ENCODE results near the gene GRAMD2B. TPM values are rescaled to one million over a fixed set of nuclear protein-coding genes. Genes with fewer than 3 reads are reported as not detected.

Gene GRAMD2B
- total RNA-seq, 2 experiments from 2014 or later = 7.2 to 9.4 TPM

GRCh38 chr5:126400621-126401251 is 22.5 kb upstream of the GRAMD2B start:
- Histone ChIP-seq H3K27me3 (ENCODE audit: control insufficient read depth in 1 of 2, insufficient read depth in 2 of 2, low read length in 2 of 2) (no peaks in the 10 kb centered on the region), H3K9me3 (ENCODE audit: control insufficient read depth in 1 of 2, insufficient read depth in 1 of 2, low read length in 2 of 2) (peaks cover 0 to 15% of the 10 kb centered on the region in 2 experiments), H3K4me1 (ENCODE audit: insufficient read depth, low read length) (no peaks in the 10 kb centered on the region), H3K36me3 (ENCODE audit: insufficient read depth, low read length) (no peaks in the 10 kb centered on the region), H3K4me3 (ENCODE audit: low read length) (no peak overlapping the region), H3K27ac (ENCODE audit: low read depth in 1 of 2, low read length in 2 of 2) (no peak overlapping the region)
- POLR2A ChIA-PET = no interaction called here
- Mint-ChIP-seq H3K4me3 (no peak overlapping the region), H3K36me3 (ENCODE audit: low read depth) (peaks cover 14% of the 10 kb centered on the region), H3K9me3 (peaks cover 6% of the 10 kb centered on the region), H3K4me1 (ENCODE audit: low read depth) (no peaks in the 10 kb centered on the region), H3K27me3 (no peaks in the 10 kb centered on the region), H3K27ac (no peak overlapping the region)
- intact Hi-C loops (cut with DNase I, micrococcal nuclease) = no loop called here
- TF ChIP-seq CTCF (IDR thresholded peaks at IDR 0.05) = no peak
- DNase-seq (no peak), ATAC-seq (ENCODE audit: poor library complexity) (no peak)
- CTCF ChIA-PET = no interaction called here

- peaks cover 0 to 15% of the 10 kb centered on the region in 2 experiments for H3K9me3 ChIP-seq (ENCODE audit: control insufficient read depth in 1 of 2, insufficient read depth in 1 of 2, low read length in 2 of 2)
- Mint-ChIP-seq H3K27ac (no peak overlapping the region), H3K4me3 (no peak overlapping the region), H3K9me3 (peaks cover 6% of the 10 kb centered on the region), H3K36me3 (ENCODE audit: low read depth) (peaks cover 14% of the 10 kb centered on the region), H3K27me3 (no peaks in the 10 kb centered on the region), H3K4me1 (ENCODE audit: low read depth) (no peaks in the 10 kb centered on the region)
- CTCF ChIA-PET = no interaction called here
- POLR2A ChIA-PET = no interaction called here
- no peak overlapping the region for H3K4me3 ChIP-seq (ENCODE audit: low read length)
- no peaks in the 10 kb centered on the region for H3K36me3 ChIP-seq (ENCODE audit: insufficient read depth, low read length)
- H3K27me3 ChIP-seq (ENCODE audit: control insufficient read depth in 1 of 2, insufficient read depth in 2 of 2, low read length in 2 of 2) = no peaks in the 10 kb centered on the region
- no peak for TF ChIP-seq CTCF (IDR thresholded peaks at IDR 0.05)
- no peak overlapping the region for H3K27ac ChIP-seq (ENCODE audit: low read depth in 1 of 2, low read length in 2 of 2)
- intact Hi-C loops (cut with DNase I, micrococcal nuclease) = no loop called here
- no peak for DNase-seq
- no peaks in the 10 kb centered on the region for H3K4me1 ChIP-seq (ENCODE audit: insufficient read depth, low read length)
- ATAC-seq (ENCODE audit: poor library complexity) = no peak
Measured at GRCh38 chr5:126402621-126403555, 20.3 kb upstream of the GRAMD2B start.

- no peak for ATAC-seq (ENCODE audit: poor library complexity)
- H3K27me3 ChIP-seq (ENCODE audit: control insufficient read depth in 1 of 2, insufficient read depth in 2 of 2, low read length in 2 of 2) = no peaks in the 10 kb centered on the region
- no peak overlapping the region for H3K27ac Mint-ChIP-seq
- no peaks in the 10 kb centered on the region for H3K4me1 Mint-ChIP-seq (ENCODE audit: low read depth)
- no peak for DNase-seq
- CTCF ChIA-PET = no interaction called here
- peaks cover 0 to 15% of the 10 kb centered on the region in 2 experiments for H3K9me3 ChIP-seq (ENCODE audit: control insufficient read depth in 1 of 2, insufficient read depth in 1 of 2, low read length in 2 of 2)
- no peak overlapping the region for H3K4me3 ChIP-seq (ENCODE audit: low read length)
- intact Hi-C loops (cut with DNase I, micrococcal nuclease) = no loop called here
- no peak for TF ChIP-seq CTCF (IDR thresholded peaks at IDR 0.05)
- no peaks in the 10 kb centered on the region for H3K4me1 ChIP-seq (ENCODE audit: insufficient read depth, low read length)
- no peak overlapping the region for H3K27ac ChIP-seq (ENCODE audit: low read depth in 1 of 2, low read length in 2 of 2)
- POLR2A ChIA-PET = no interaction called here
- peaks cover 4% of the 10 kb centered on the region for H3K9me3 Mint-ChIP-seq
- H3K36me3 ChIP-seq (ENCODE audit: insufficient read depth, low read length) = no peaks in the 10 kb centered on the region
- no peaks in the 10 kb centered on the region for H3K27me3 Mint-ChIP-seq
- H3K4me3 Mint-ChIP-seq = no peak overlapping the region
- peaks cover 14% of the 10 kb centered on the region for H3K36me3 Mint-ChIP-seq (ENCODE audit: low read depth)
Measured at GRCh38 chr5:126403876-126404275, 19.3 kb upstream of the GRAMD2B start.

All from CD4-positive, alpha-beta T cell (primary cell).